H1 (cell line): ENCODE measurements around the gene FOSL2. TPM values are rescaled to one million over a fixed set of nuclear protein-coding genes. Genes with fewer than 3 reads are reported as not detected.

Source experiments
- CTCF ChIA-PET: fragments of 300-600 bp; sonication (Branson Sonifier 250); formaldehyde crosslinking; loops from one replicate; lab custom pipeline; 2021; ENCODE audit not compliant: partially characterized antibody; lab: Charles Lee
- POLR2A ChIA-PET: fragments of 300-600 bp; sonication (Branson Sonifier 250); formaldehyde crosslinking; loops from one replicate; lab custom pipeline; 2021; ENCODE audit warnings: inconsistent platforms; ENCODE audit not compliant: partially characterized antibody; lab: Charles Lee
- DNase-seq, 2 experiments: peaks; one replicate each; pipeline versions ENCODE4 v3.0.0 to v3.0.0-alpha.2; 2010 to 2022; ENCODE audit warnings: low spot score in 2 of 2, low read depth in 1 of 2, mixed read lengths in 1 of 2
- FAIRE-seq: peaks from 2 replicates; lab custom pipeline; 2011; peaks lifted over from hg19 to GRCh38; lab: Jason Lieb, UNC
- H2AFZ ChIP-seq: 2 replicates; pipeline ENCODE4 v1.8.1; 2012; ENCODE audit warnings: low read length, inconsistent platforms
- H2AK5ac ChIP-seq: 2 replicates; pipeline ENCODE4 v1.6.1; 2013; ENCODE audit warnings: low read depth, low read length
- H2BK120ac ChIP-seq: replicated peaks from 2 replicates; pipeline ENCODE3; 2013; ENCODE audit warnings: low read depth, low read length, inconsistent platforms
- H2BK12ac ChIP-seq: 2 replicates; pipeline ENCODE4 v1.6.1; 2013; ENCODE audit warnings: low read depth, low read length
- H2BK15ac ChIP-seq: 2 replicates; pipeline ENCODE4 v1.6.1; 2013; ENCODE audit warnings: low read length
- H2BK20ac ChIP-seq: 2 replicates; pipeline ENCODE4 v1.6.1; 2013; ENCODE audit warnings: low read length
- H2BK5ac ChIP-seq: 2 replicates; pipeline ENCODE4 v1.6.1; 2013; ENCODE audit warnings: low read depth, low read length
- H3K14ac ChIP-seq: 2 replicates; pipeline ENCODE4 v1.6.1; 2013; ENCODE audit warnings: inconsistent platforms; ENCODE audit not compliant: insufficient read length
- H3K18ac ChIP-seq: 2 replicates; pipeline ENCODE4 v1.6.1; 2013; ENCODE audit warnings: low read length; ENCODE audit errors: extremely low read depth
- H3K23ac ChIP-seq: 2 replicates; pipeline ENCODE4 v1.6.1; 2013; ENCODE audit warnings: inconsistent platforms; ENCODE audit not compliant: insufficient read length
- H3K23me2 ChIP-seq: 2 replicates; pipeline ENCODE4 v1.6.1; 2013; ENCODE audit warnings: low read depth, low read length
- H3K27ac ChIP-seq: 2 replicates; pipeline ENCODE4 v1.6.1; 2011; ENCODE audit warnings: low read depth, low read length, inconsistent platforms
- H3K27me3 ChIP-seq, 4 experiments: replicated peaks in 1 of 4; 1 replicate in 1 of 4; 2 replicates in 3 of 4; pipeline versions ENCODE4 v1.6.1 to v1.8.1; 2011 to 2013; ENCODE audit warnings: low read length in 3 of 4, mild to moderate bottlenecking in 3 of 4, inconsistent platforms in 2 of 4, mixed read lengths in 2 of 4, moderate library complexity in 1 of 4; ENCODE audit not compliant: control insufficient read depth in 3 of 4, insufficient read depth in 3 of 4; ENCODE audit errors: extremely low read depth in 1 of 4
- H3K36me3 ChIP-seq, 4 experiments: 2 replicates each; pipeline versions ENCODE4 v1.6.1 to v1.8.1; 2011 to 2013; ENCODE audit warnings: mild to moderate bottlenecking in 4 of 4, low read length in 3 of 4, moderate library complexity in 2 of 4, control low read depth in 1 of 4, inconsistent platforms in 1 of 4; ENCODE audit not compliant: insufficient read depth in 4 of 4, control insufficient read depth in 2 of 4
- H3K4ac ChIP-seq: replicated peaks from 2 replicates; pipeline ENCODE3; 2013; ENCODE audit warnings: low read length, low read depth, mixed read lengths, inconsistent platforms; ENCODE audit not compliant: insufficient read length
- H3K4me1 ChIP-seq, 4 experiments: replicated peaks in 1 of 4; 1 replicate in 1 of 4; 2 replicates in 3 of 4; pipeline versions ENCODE4 v1.6.1 to v1.8.1; 2011 to 2013; ENCODE audit warnings: low read length in 3 of 4, inconsistent platforms in 2 of 4, mixed read lengths in 1 of 4; ENCODE audit not compliant: insufficient read depth in 4 of 4, control insufficient read depth in 3 of 4
- H3K4me2 ChIP-seq, 2 experiments: 2 replicates each; pipeline versions ENCODE4 v1.6.1 to v1.8.1; 2011 to 2013; ENCODE audit warnings: low read depth in 2 of 2, low read length in 2 of 2, control low read depth in 1 of 2, inconsistent platforms in 1 of 2, mild to moderate bottlenecking in 1 of 2; ENCODE audit not compliant: insufficient read depth in 1 of 2
- H3K4me3 ChIP-seq, 4 experiments: fragments of 200-600, 300-600 bp in 1 of 4; sonication (generic), shearing (Covaris generic), sonication (Bioruptor Twin) in 1 of 4; 2 replicates each; pipeline versions ENCODE4 v1.5.1 to v1.8.1; 2011 to 2016; ENCODE audit warnings: low read length in 4 of 4, low read depth in 3 of 4, control low read depth in 2 of 4, inconsistent platforms in 2 of 4, mild to moderate bottlenecking in 2 of 4, mixed read lengths in 1 of 4, moderate library complexity in 1 of 4; ENCODE audit not compliant: insufficient read depth in 2 of 4; ENCODE audit errors: extremely low read depth in 1 of 4
- H3K56ac ChIP-seq: replicated peaks from 2 replicates; pipeline ENCODE3; 2013; ENCODE audit warnings: low read depth, mild to moderate bottlenecking, mixed read lengths, low read length, inconsistent platforms; ENCODE audit not compliant: insufficient read length
- H3K79me1 ChIP-seq: 2 replicates; pipeline ENCODE4 v1.6.1; 2013; ENCODE audit warnings: low read depth, low read length, control low read depth
- H3K79me2 ChIP-seq, 2 experiments: 2 replicates each; pipeline versions ENCODE4 v1.6.1 to v1.8.1; 2012 to 2013; ENCODE audit warnings: low read length in 2 of 2, mild to moderate bottlenecking in 2 of 2, inconsistent platforms in 1 of 2; ENCODE audit not compliant: insufficient read depth in 2 of 2, control insufficient read depth in 1 of 2
- H3K9ac ChIP-seq, 4 experiments: replicated peaks in 1 of 4; 1 replicate in 1 of 4; 2 replicates in 3 of 4; pipeline versions ENCODE4 v1.6.1 to v1.8.1; 2011 to 2013; ENCODE audit warnings: low read depth in 3 of 4, low read length in 3 of 4, control low read depth in 2 of 4, mild to moderate bottlenecking in 2 of 4, moderate library complexity in 2 of 4, inconsistent platforms in 1 of 4; ENCODE audit errors: extremely low read depth in 1 of 4
- H3K9me3 ChIP-seq, 2 experiments: 2 replicates each; pipeline versions ENCODE4 v1.6.1 to v1.8.1; 2012 to 2013; ENCODE audit warnings: mild to moderate bottlenecking in 2 of 2, moderate library complexity in 2 of 2, control low read depth in 1 of 2, inconsistent platforms in 1 of 2, low read depth in 1 of 2, low read length in 1 of 2, mixed read lengths in 1 of 2; ENCODE audit not compliant: insufficient read depth in 2 of 2
- H4K20me1 ChIP-seq, 2 experiments: replicated peaks in 1 of 2; 2 replicates each; pipeline versions ENCODE3 to v1.8.1; 2011 to 2013; ENCODE audit warnings: inconsistent platforms in 2 of 2, low read length in 2 of 2, mild to moderate bottlenecking in 1 of 2; ENCODE audit not compliant: insufficient read depth in 2 of 2, control insufficient read depth in 1 of 2
- H4K5ac ChIP-seq: 2 replicates; pipeline ENCODE4 v1.6.1; 2013; ENCODE audit warnings: low read length, low read depth, mixed read lengths, inconsistent platforms; ENCODE audit not compliant: insufficient read length
- H4K8ac ChIP-seq: 2 replicates; pipeline ENCODE4 v1.8.0; 2013; ENCODE audit warnings: mild to moderate bottlenecking, moderate library complexity, low read length, inconsistent platforms; ENCODE audit not compliant: insufficient read depth; ENCODE audit errors: extremely low read depth
- H4K91ac ChIP-seq: replicated peaks from 2 replicates; pipeline ENCODE3; 2013; ENCODE audit warnings: low read length, mixed read lengths, inconsistent platforms; ENCODE audit not compliant: insufficient read length
- E2F6 ChIP-seq: IDR thresholded peaks from 2 replicates; pipeline ENCODE4 v1.6.1; 2012; ENCODE audit warnings: inconsistent platforms
- FOSL1 ChIP-seq: IDR thresholded peaks from 2 replicates; pipeline ENCODE4 v1.6.1; 2011; ENCODE audit warnings: mild to moderate bottlenecking, low read depth, low read length, moderate library complexity; ENCODE audit not compliant: insufficient read depth
- RAD21 ChIP-seq, 2 experiments: IDR thresholded peaks in 1 of 2; conservative IDR thresholded peaks in 1 of 2; 2 replicates each; pipeline ENCODE4 v1.6.1; 2011; ENCODE audit warnings: low read depth in 2 of 2, low read length in 2 of 2, improper control_type of control experiment in 1 of 2, inconsistent platforms in 1 of 2, mild to moderate bottlenecking in 1 of 2, moderate library complexity in 1 of 2
- SP1 ChIP-seq: IDR thresholded peaks from 2 replicates; pipeline ENCODE4 v1.6.1; 2011; ENCODE audit warnings: low read depth, low read length
- WGBS, 2 experiments: shearing (Covaris generic) in 1 of 2; methylation state at CpG; one replicate each; pipeline versions ENCODE4 v1.1.6 to v1.1.7; 2013 to 2015; ENCODE audit warnings: low lambda C conversion rate in 2 of 2, mixed read lengths in 2 of 2, inconsistent platforms in 1 of 2, low coverage in 1 of 2, missing lambda C conversion rate in 1 of 2; ENCODE audit not compliant: insufficient replicate concordance in 2 of 2, insufficient coverage in 1 of 2, insufficient read length in 1 of 2; ENCODE audit errors: extremely low coverage in 1 of 2, missing lambda C conversion rate in 1 of 2; 5-methylcytosine and 5-hydroxymethylcytosine counted together
- polyA plus RNA-seq, 7 experiments: library from polyadenylated mRNA; depleted of rRNA in 3 of 7; stranded (reverse) in 5 of 7; unstranded in 2 of 7; fragments of >200 nt in 5 of 7; fragments of 200-250 nt in 2 of 7; gene quantifications; 1 replicate in 5 of 7; 2 replicates in 1 of 7; 4 replicates in 1 of 7; pipeline versions ENCODE4 v1.2.1 to v1.2.3, GENCODE V29; 2011 to 2013; ENCODE audit warnings: missing spikeins in 2 of 7, mixed read lengths in 2 of 7
- total RNA-seq: library from RNA; stranded (reverse); fragmentation: NEBNext Ultra II Directional; extraction: Animal tissue kit (Norgen Biotek cat#: 25700); gene quantifications from 2 replicates; pipeline ENCODE4 v1.2.1, GENCODE V29; 2021

The FOSL2 gene
- total and polyA plus RNA-seq, 2 of the 8 experiments (the other 6 are each of a cell fraction or from before 2014, with no cell fraction given): 1.5 to 4.5 TPM

GRCh38 chr2:28439127-28439526 is 46.5 kb downstream of the FOSL2 start:
- Histone ChIP-seq H4K91ac (no peak overlapping the region), H3K56ac (no peak overlapping the region), H2AK5ac (no peak overlapping the region), H3K23ac (no peak overlapping the region), H3K23me2 (no peaks in the 10 kb centered on the region; the same call in 1 of the 2 replicates), H3K79me2 (no peaks in the 10 kb centered on the region), H3K4me3 (no peak overlapping the region), H3K79me1 (no peaks in the 10 kb centered on the region), H2BK20ac (no peak overlapping the region), H4K20me1 (peaks cover 0 to 1% of the 10 kb centered on the region in 2 experiments), H4K5ac (no peak overlapping the region), H4K8ac (0 out of 2 replicates have a peak overlapping the region, but pooled peaks have one; percentile 4), H2BK5ac (no peak overlapping the region), H3K4me2 (no peak overlapping the region), H3K4ac (no peak overlapping the region), H3K9ac (no peak overlapping the region; a peak in 1 of 7 replicates), H3K27ac (no peak overlapping the region), H2BK12ac (no peak overlapping the region), H3K27me3 (no peaks in the 10 kb centered on the region), H3K4me1 (no peaks in the 10 kb centered on the region; a peak in 1 of 7 replicates), H3K14ac (no peak overlapping the region), H3K18ac (no peak overlapping the region), H2BK120ac (no peak overlapping the region), H3K9me3 (0 out of 4 replicates have a peak, but pooled peaks cover 0 to 3% of the 10 kb centered on the region in 2 experiments), H2BK15ac (no peak overlapping the region), H3K36me3 (no peaks in the 10 kb centered on the region), H2AFZ (no peak overlapping the region)
- CTCF ChIA-PET: interaction anchor here (1.0 kb wide), 1 partner anchor 13 kb away, joined by 3 read pairs; no protein-coding TSS in a partner anchor
- FAIRE-seq: no peak
- POLR2A ChIA-PET: no interaction called here
- WGBS, 2 experiments: 92% methylated on average over 5 of the region's 5 CpGs; no CpG with 5 or more reads in 1 of the 2 experiments
- DNase-seq: no peak
- TF ChIP-seq E2F6 (no peak), RAD21 (IDR thresholded peaks at IDR 0.05 in 1 of 2, conservative IDR thresholded peaks at IDR 0.05 in 1 of 2; ENCODE audit: low read depth in 2 of 2, low read length in 2 of 2) (no peak), FOSL1 (no peak), SP1 (no peak)
